Measurements from ENCODE around the gene KRT74.
A peak's percentile ranks its signal among the peaks of the same experiment; 100 is the strongest.

The KRT74 gene

GRCh38 chr12:52573743-52574142 is at the start of gene KRT74:
KRT74 (minus strand) TSS chr12:52573843; CDS start chr12:52573777, 66 bp downstream.
- H3K27me3 Mint-ChIP-seq, result no peaks in the 10 kb centered on the region
- DNase-seq (no peak), ATAC-seq (no peak)
- no peaks in the 10 kb centered on the region for H3K9me3 Mint-ChIP-seq
- peak within 1 kb of the TSS; percentile 9 to 33 for H3K27ac Mint-ChIP-seq
- no peak within 1 kb of the TSS for H3K4me3 Mint-ChIP-seq
- H3K4me1 Mint-ChIP-seq, result no peaks in the 10 kb centered on the region

GRCh38 chr12:52622349-52622748 is 48.7 kb upstream of the KRT74 start:
- ATAC-seq (no peak), DNase-seq (no peak)
- H3K4me3 Mint-ChIP-seq, result no peak overlapping the region
- no peaks in the 10 kb centered on the region for H3K9me3 Mint-ChIP-seq
- peaks cover 21% of the 10 kb centered on the region for H3K4me1 Mint-ChIP-seq
- no peak overlapping the region for H3K27ac Mint-ChIP-seq
- H3K27me3 Mint-ChIP-seq, result no peaks in the 10 kb centered on the region

- Mint-ChIP-seq H3K27me3 (no peaks in the 10 kb centered on the region), H3K9me3 (no peaks in the 10 kb centered on the region)
Observed at GRCh38 chr12:52618866-52619265, 45.2 kb upstream of the KRT74 start.

GRCh38 chr12:52618216-52618615 is 44.6 kb upstream of the KRT74 start, which contains the start of gene KRT73:
KRT73 (minus strand) TSS chr12:52618559; CDS start chr12:52618524, 35 bp downstream.
- Mint-ChIP-seq H3K9me3 (no peaks in the 10 kb centered on the region), H3K4me3 (no peak within 1 kb of the TSS), H3K27ac (peak within 1 kb of the TSS in 1 of 2 donors; percentile 2), H3K27me3 (no peaks in the 10 kb centered on the region), H3K4me1 (peaks cover 55% of the 10 kb centered on the region)
- ATAC-seq (no peak), DNase-seq (no peak)

More at GRCh38 chr12:52618866-52619265, 45.2 kb upstream of the KRT74 start:
- DNase-seq (no peak), ATAC-seq (no peak)
- Mint-ChIP-seq H3K4me3 (no peak overlapping the region), H3K4me1 (peaks cover 48% of the 10 kb centered on the region), H3K27ac (no peak overlapping the region)

- Mint-ChIP-seq H3K4me3 (no peak overlapping the region), H3K9me3 (no peaks in the 10 kb centered on the region), H3K27ac (peak overlapping the region in 1 of 2 donors; percentile 2), H3K27me3 (no peaks in the 10 kb centered on the region), H3K4me1 (peaks cover 63% of the 10 kb centered on the region)
- no peak for ATAC-seq
- DNase-seq, result no peak
Observed at GRCh38 chr12:52617403-52617785, 43.8 kb upstream of the KRT74 start.

GRCh38 chr12:52616680-52617402 is 43.2 kb upstream of the KRT74 start:
- H3K4me3 Mint-ChIP-seq, result no peak overlapping the region
- peak overlapping the region; percentile 72 to 83 for H3K27ac Mint-ChIP-seq
- ATAC-seq (no peak), DNase-seq (no peak)
- H3K27me3 Mint-ChIP-seq, result no peaks in the 10 kb centered on the region
- H3K4me1 Mint-ChIP-seq, result peaks cover 68% of the 10 kb centered on the region
- H3K9me3 Mint-ChIP-seq, result no peaks in the 10 kb centered on the region

GRCh38 chr12:52615912-52616311 is 42.3 kb upstream of the KRT74 start:
- ATAC-seq (no peak), DNase-seq (no peak)
- Mint-ChIP-seq H3K27ac (peak overlapping the region; percentile 72 to 90), H3K9me3 (no peaks in the 10 kb centered on the region), H3K4me1 (peaks cover 74% of the 10 kb centered on the region), H3K27me3 (no peaks in the 10 kb centered on the region), H3K4me3 (peak overlapping the region in 1 of 2 donors; percentile 35)

- DNase-seq (no peak), ATAC-seq (peak; percentile 75)
- Mint-ChIP-seq H3K27me3 (no peaks in the 10 kb centered on the region), H3K4me3 (peak overlapping the region; percentile 40 to 56), H3K4me1 (peaks cover 74% of the 10 kb centered on the region), H3K9me3 (no peaks in the 10 kb centered on the region), H3K27ac (peak overlapping the region; percentile 87 to 90)
Observed at GRCh38 chr12:52615208-52615868, 41.7 kb upstream of the KRT74 start.

GRCh38 chr12:52614381-52615207 is 41.0 kb upstream of the KRT74 start:
- Mint-ChIP-seq H3K9me3 (no peaks in the 10 kb centered on the region), H3K27me3 (no peaks in the 10 kb centered on the region), H3K4me3 (no peak overlapping the region), H3K4me1 (peaks cover 81% of the 10 kb centered on the region), H3K27ac (peak overlapping the region; percentile 4 to 69)
- ATAC-seq, result no peak
- no peak for DNase-seq

- Mint-ChIP-seq H3K4me1 (peaks cover 92% of the 10 kb centered on the region), H3K27ac (no peak overlapping the region), H3K9me3 (no peaks in the 10 kb centered on the region), H3K4me3 (no peak overlapping the region), H3K27me3 (no peaks in the 10 kb centered on the region)
- ATAC-seq (peak; percentile 11), DNase-seq (no peak)
Observed at GRCh38 chr12:52613384-52614030, 39.9 kb upstream of the KRT74 start.

GRCh38 chr12:52612431-52613383 is 39.1 kb upstream of the KRT74 start:
- no peaks in the 10 kb centered on the region for H3K9me3 Mint-ChIP-seq
- peak overlapping the region; percentile 34 to 94 for H3K27ac Mint-ChIP-seq
- no peaks in the 10 kb centered on the region for H3K27me3 Mint-ChIP-seq
- no peak for ATAC-seq
- DNase-seq, result no peak
- no peak overlapping the region for H3K4me3 Mint-ChIP-seq
- H3K4me1 Mint-ChIP-seq, result peaks cover 100% of the 10 kb centered on the region

- H3K4me3 Mint-ChIP-seq, result peak overlapping the region; percentile 55 to 77
- H3K27ac Mint-ChIP-seq, result no peak overlapping the region
- no peaks in the 10 kb centered on the region for H3K9me3 Mint-ChIP-seq
Observed at GRCh38 chr12:52611080-52611468, 37.4 kb upstream of the KRT74 start.

GRCh38 chr12:52608826-52609630 is 35.4 kb upstream of the KRT74 start:
- peak in 1 of 2 donors; percentile 9 for DNase-seq
- H3K27ac Mint-ChIP-seq, result no peak overlapping the region
- H3K4me1 Mint-ChIP-seq, result peaks cover 84% of the 10 kb centered on the region
- H3K9me3 Mint-ChIP-seq, result no peaks in the 10 kb centered on the region
- H3K27me3 Mint-ChIP-seq, result no peaks in the 10 kb centered on the region
- ATAC-seq, result no peak
- H3K4me3 Mint-ChIP-seq, result no peak overlapping the region

More at GRCh38 chr12:52611080-52611468, 37.4 kb upstream of the KRT74 start:
- DNase-seq (no peak), ATAC-seq (no peak)
- Mint-ChIP-seq H3K4me1 (peaks cover 97% of the 10 kb centered on the region), H3K27me3 (no peaks in the 10 kb centered on the region)

GRCh38 chr12:52608161-52608560 is 34.5 kb upstream of the KRT74 start:
- H3K27me3 Mint-ChIP-seq, result no peaks in the 10 kb centered on the region
- H3K4me1 Mint-ChIP-seq, result peaks cover 84% of the 10 kb centered on the region
- H3K27ac Mint-ChIP-seq, result no peak overlapping the region
- no peak overlapping the region for H3K4me3 Mint-ChIP-seq
- DNase-seq, result no peak
- no peaks in the 10 kb centered on the region for H3K9me3 Mint-ChIP-seq
- ATAC-seq, result no peak
